ENCODE results near the gene GSTA3.
"Not testable (repeated sequence)": the region's sequence is repeated elsewhere in the genome, so short reads cannot be mapped to it uniquely, and the experiment has no call there.

The GSTA3 gene

DNA sequence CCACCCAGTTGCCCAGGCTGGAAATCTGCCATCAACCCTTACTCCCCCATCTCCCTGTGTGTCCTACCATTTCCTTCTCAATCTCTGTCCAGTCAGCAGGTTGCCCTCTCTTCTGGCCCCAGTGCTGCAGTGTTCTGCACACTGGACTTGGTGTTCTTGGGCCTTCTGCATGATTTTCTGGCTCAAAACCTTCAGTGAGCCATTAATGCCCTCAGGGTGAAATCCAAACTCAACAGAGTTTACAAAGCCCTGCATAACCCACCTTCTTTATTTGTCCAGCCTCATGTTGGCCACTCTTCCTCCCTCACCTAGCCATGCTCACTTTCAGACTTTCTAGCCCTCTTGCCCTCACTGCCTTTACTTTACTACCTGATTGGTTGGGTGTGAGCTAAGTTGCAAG, 5.0 kb upstream of the GSTA3 start:
- no peak for DNase-seq (ENCODE audit: insufficient read length, low spot score)
- no peak for FAIRE-seq
- no peak for TF ChIP-seq PAX5 (IDR thresholded peaks at IDR 0.05; ENCODE audit: insufficient read depth, low read length, severe bottlenecking)
- TF ChIP-seq POLR2AphosphoS5 (IDR thresholded peaks at IDR 0.05; ENCODE audit: low read depth, low read length), result no peak
- TF ChIP-seq POLR2A (IDR thresholded peaks at IDR 0.05; ENCODE audit: low read depth, low read length), result no peak

DNA sequence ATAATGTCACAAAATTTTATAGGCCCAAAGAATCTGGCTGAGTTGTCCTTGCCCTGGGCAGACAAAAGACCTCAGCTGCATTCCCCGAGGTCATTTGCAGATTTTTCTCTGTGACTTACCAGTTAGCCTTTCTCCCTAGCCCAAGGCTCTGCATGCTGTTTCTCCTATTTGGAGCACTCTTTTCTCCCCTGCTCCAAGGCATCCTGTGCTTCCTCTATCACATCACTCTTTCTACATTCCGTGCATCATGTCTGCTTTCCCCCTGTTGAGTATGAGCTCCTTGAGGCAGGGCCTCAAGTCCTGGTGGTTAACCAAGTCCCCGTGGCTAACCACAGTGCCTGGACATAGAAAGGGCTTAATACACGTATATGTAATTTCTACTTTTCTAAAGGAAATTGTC, 593 bp upstream of the GSTA3 start:
- TF ChIP-seq POLR2AphosphoS5 (IDR thresholded peaks at IDR 0.05; ENCODE audit: low read depth, low read length), result no peak
- FAIRE-seq (no peak), DNase-seq (ENCODE audit: insufficient read length, low spot score) (no peak)

DNA sequence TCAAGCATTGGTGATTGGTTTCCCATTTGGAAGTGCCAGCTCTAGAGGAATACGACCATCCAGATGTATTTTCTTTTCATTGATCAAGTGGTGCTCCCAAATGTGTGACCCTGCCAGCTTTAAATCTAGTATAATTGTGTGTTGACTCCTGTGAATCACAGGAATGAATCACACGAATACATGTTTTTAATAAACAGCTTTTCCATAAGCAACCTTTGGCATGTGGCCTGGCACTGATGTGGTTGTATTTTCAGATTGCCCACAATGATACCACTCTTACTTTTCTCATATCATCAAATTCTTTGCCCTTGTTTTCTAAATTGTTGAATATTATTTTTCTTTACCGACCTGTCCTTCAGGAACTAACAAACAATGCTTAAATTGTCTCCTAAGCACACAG, 367 bp downstream of the GSTA3 start:
- DNase-seq (ENCODE audit: insufficient read length, low spot score) (no peak), FAIRE-seq (no peak)
- TF ChIP-seq POU2F2 (IDR thresholded peaks at IDR 0.05; ENCODE audit: low read depth, low read length), result no peak

DNA sequence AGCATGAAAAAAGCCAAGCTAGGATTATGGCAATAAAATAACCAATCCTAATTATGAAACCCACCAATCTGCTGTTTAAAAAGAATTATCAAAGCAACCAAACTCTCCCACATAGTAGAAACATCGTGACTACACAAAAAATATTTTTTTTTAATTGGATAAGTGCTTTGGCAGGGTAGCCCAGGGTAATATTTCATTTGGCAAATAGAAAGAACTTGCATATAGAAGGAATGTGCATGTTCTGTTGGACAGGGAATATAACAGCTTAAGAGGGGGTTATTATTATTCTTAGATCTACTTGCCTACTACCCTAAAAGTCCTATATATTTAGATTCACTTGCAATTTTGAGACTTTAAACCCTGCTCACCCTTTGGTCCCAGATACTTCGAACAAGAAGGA, 972 bp downstream of the GSTA3 start:
- DNase-seq (ENCODE audit: insufficient read length, low spot score) (no peak), FAIRE-seq (no peak)

DNA sequence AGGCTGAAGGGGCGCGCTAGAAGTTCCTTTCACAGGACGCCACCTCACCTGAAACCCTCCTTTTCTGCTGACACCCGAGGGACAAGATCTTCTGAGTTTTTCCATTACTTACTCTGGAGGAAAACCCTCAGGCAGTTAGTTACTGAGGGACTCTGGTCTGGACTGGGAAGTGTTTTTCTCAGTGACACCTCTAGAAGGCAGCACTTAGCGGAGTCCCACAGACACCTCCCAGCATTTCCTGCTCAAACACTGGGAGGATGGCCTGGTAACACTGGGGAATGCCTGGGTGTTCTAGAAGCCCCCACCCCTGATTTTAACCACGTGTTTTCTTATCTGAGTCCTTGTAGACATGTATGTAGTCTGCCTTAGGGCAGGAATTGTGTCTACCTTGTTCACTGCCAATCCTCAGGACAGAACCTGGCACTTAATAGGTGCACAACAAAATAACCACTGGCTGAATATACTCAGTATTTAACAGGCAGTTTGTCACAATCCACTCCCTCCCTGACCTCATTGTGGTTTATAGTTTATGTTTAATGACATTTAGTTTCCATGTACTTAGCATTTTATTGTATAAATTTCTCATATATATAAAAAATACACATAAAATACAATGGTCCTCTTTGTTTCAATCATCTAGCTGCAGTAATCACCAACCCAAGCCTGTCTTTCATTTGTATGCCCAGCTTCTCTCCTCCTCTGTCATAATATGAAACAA, 4.8 kb downstream of the GSTA3 start:
- FAIRE-seq (no peak), DNase-seq (ENCODE audit: insufficient read length, low spot score) (no peak)
- no peak for TF ChIP-seq SPI1 (IDR thresholded peaks at IDR 0.05; ENCODE audit: low read depth, low read length)
- no peak for TF ChIP-seq POLR2AphosphoS5 (IDR thresholded peaks at IDR 0.05; ENCODE audit: low read depth, low read length)
- no peak for TF ChIP-seq POLR2A (IDR thresholded peaks at IDR 0.05; ENCODE audit: low read depth, low read length)

More for the DNA sequence above, 972 bp downstream of the GSTA3 start:
- TF ChIP-seq POU2F2 (IDR thresholded peaks at IDR 0.05; ENCODE audit: low read depth, low read length) (no peak), SPI1 (IDR thresholded peaks at IDR 0.05; ENCODE audit: low read depth, low read length) (no peak), TAF1 (IDR thresholded peaks at IDR 0.05; ENCODE audit: low read depth, low read length) (no peak), PAX5 (IDR thresholded peaks at IDR 0.05; ENCODE audit: insufficient read depth, low read length, severe bottlenecking) (no peak), POLR2AphosphoS5 (IDR thresholded peaks at IDR 0.05; ENCODE audit: low read depth, low read length) (no peak), POLR2A (IDR thresholded peaks at IDR 0.05; ENCODE audit: low read depth, low read length) (no peak)

DNA sequence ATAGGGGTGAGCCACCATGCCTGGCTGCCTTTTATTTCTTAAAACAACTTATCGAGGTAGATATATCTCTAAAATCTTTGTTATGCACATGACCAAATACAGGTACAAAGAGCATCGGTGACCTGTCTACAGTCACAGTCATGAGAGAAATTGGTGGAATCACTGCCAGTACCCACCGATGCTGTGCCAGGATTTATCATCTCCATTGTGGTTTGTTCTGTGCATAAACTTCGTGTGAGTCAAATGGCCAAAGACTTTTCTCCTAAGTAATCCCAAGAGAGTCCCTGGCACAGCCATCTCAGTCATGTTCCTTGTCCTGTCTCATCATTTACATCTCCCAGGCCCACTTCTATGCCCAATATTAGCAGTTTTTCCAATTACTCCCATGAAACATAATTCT, 9.0 kb downstream of the GSTA3 start:
- FAIRE-seq (no peak), DNase-seq (ENCODE audit: insufficient read length, low spot score) (no peak)
- no peak for TF ChIP-seq PAX5 (IDR thresholded peaks at IDR 0.05; ENCODE audit: insufficient read depth, low read length, severe bottlenecking)
- no peak for TF ChIP-seq POLR2A (IDR thresholded peaks at IDR 0.05; ENCODE audit: low read depth, low read length)
- no peak for TF ChIP-seq SPI1 (IDR thresholded peaks at IDR 0.05; ENCODE audit: low read depth, low read length)
- no peak for TF ChIP-seq TAF1 (IDR thresholded peaks at IDR 0.05; ENCODE audit: low read depth, low read length)
- TF ChIP-seq POLR2AphosphoS5 (IDR thresholded peaks at IDR 0.05; ENCODE audit: low read depth, low read length), result no peak
- TF ChIP-seq POU2F2 (IDR thresholded peaks at IDR 0.05; ENCODE audit: low read depth, low read length), result no peak

DNA sequence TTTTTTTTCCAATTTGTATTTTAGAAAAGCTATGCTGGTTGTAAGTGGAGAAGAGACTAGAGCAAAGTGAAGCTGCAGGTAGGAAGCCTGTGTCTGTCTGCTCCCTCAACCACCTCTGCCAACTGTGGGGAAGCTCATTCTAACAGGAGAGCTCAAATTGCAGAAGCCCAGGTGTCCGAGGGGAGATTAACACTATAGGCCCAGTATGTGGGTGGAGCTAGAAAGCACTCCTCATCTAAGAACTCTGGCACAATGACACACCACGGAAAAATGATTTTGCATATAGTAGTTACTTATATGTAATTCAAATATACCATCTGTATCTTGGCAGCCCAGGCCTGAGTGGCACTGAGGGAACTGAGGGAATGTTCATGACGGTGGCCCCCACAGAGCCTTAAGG, 13.7 kb downstream of the GSTA3 start:
- not testable (repeated sequence) for DNase-seq (ENCODE audit: insufficient read length, low spot score); FAIRE-seq

DNA sequence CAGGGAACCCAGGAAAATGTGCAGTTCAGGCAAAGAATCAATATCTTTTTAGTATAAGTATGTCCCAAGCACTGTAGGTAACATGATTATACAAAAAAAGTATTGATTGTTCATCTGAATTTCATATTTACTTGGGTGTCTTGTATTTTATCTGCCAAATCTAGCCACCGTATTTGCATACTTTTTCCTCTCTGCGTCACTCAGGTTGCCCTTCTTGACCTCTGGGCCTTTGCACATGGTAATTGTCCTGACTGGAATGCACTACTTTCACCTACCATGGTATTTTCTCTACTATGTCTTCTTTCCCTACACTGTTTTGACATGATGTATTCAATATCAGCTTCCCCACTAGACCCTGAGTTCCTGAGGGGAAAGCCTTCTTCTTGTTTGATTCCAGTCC, 15.2 kb downstream of the GSTA3 start:
- no peak for DNase-seq (ENCODE audit: insufficient read length, low spot score)
- TF ChIP-seq POU2F2 (IDR thresholded peaks at IDR 0.05; ENCODE audit: low read depth, low read length) (no peak), PAX5 (IDR thresholded peaks at IDR 0.05; ENCODE audit: insufficient read depth, low read length, severe bottlenecking) (no peak)
- no peak for FAIRE-seq

DNA sequence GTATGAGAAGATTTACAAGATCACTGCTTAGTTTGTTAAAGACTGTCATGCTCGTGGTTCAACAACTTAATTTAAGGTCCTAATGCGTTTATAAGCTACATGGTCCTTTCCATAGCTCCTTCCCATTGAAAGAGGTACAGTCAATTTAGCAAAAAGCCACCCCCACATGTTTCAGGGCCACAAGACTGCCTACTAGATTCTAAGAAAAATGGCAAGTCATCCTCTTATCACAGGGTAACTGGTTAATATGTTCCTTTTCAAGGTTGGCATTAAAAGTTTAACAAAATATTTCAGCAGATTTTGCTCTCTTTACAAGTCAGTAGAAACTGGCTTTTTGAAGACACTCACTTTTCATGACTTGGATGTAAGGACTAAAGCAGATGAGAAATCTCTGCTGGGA, 15.7 kb downstream of the GSTA3 start:
- no peak for DNase-seq (ENCODE audit: insufficient read length, low spot score)
- FAIRE-seq, result no peak

DNA sequence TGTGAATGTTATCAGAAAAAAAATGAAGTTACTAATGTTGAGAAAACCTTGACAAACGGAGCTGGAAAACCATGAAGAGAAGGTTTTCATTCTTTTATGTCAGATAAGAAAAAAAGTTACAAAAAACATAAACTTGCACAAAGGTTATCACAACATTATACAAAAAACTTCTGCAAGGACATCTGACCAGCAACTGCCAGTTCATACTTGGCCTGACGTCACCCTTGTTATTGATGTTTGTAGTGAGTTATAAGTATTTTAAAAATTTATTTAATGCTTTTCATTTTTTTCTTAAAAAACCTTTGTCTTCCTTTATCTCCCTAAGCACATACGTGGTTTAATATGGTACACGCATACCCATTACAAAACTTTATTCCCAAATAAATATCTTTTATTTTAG, 16.3 kb downstream of the GSTA3 start:
- no peak for TF ChIP-seq POLR2AphosphoS5 (IDR thresholded peaks at IDR 0.05; ENCODE audit: low read depth, low read length)
- no peak for TF ChIP-seq POU2F2 (IDR thresholded peaks at IDR 0.05; ENCODE audit: low read depth, low read length)
- no peak for TF ChIP-seq PAX5 (IDR thresholded peaks at IDR 0.05; ENCODE audit: insufficient read depth, low read length, severe bottlenecking)
- TF ChIP-seq POLR2A (IDR thresholded peaks at IDR 0.05; ENCODE audit: low read depth, low read length), result no peak
- no peak for TF ChIP-seq SPI1 (IDR thresholded peaks at IDR 0.05; ENCODE audit: low read depth, low read length)
- TF ChIP-seq TAF1 (IDR thresholded peaks at IDR 0.05; ENCODE audit: low read depth, low read length), result no peak

More for the DNA sequence above, 15.7 kb downstream of the GSTA3 start:
- no peak for TF ChIP-seq POLR2AphosphoS5 (IDR thresholded peaks at IDR 0.05; ENCODE audit: low read depth, low read length)
- no peak for TF ChIP-seq POLR2A (IDR thresholded peaks at IDR 0.05; ENCODE audit: low read depth, low read length)
- TF ChIP-seq SPI1 (IDR thresholded peaks at IDR 0.05; ENCODE audit: low read depth, low read length), result no peak
- TF ChIP-seq TAF1 (IDR thresholded peaks at IDR 0.05; ENCODE audit: low read depth, low read length), result no peak
- no peak for TF ChIP-seq POU2F2 (IDR thresholded peaks at IDR 0.05; ENCODE audit: low read depth, low read length)
- TF ChIP-seq PAX5 (IDR thresholded peaks at IDR 0.05; ENCODE audit: insufficient read depth, low read length, severe bottlenecking), result no peak

DNA sequence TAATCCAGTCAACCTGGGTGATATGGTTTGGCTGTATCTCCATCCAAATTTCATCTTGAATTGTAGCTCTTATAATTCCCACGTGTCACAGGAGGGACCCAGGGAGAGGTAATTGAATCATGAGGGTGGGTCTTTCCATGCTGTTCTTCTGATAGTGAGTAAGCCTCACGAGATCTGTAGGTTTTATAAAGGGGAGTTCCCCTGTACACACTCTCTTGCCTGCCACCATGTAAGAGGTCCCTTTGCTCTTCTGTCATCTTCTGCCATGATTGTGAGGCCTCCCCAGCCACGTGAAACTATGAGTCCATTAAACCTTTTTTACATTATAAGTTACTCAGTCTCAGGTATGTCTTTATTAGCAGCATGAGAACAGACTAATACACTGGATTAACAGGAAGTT, 19.5 kb downstream of the GSTA3 start:
- DNase-seq (ENCODE audit: insufficient read length, low spot score) (no peak), FAIRE-seq (no peak)
- TF ChIP-seq POU2F2 (IDR thresholded peaks at IDR 0.05; ENCODE audit: low read depth, low read length) (no peak), SPI1 (IDR thresholded peaks at IDR 0.05; ENCODE audit: low read depth, low read length) (no peak), PAX5 (IDR thresholded peaks at IDR 0.05; ENCODE audit: insufficient read depth, low read length, severe bottlenecking) (no peak), POLR2A (IDR thresholded peaks at IDR 0.05; ENCODE audit: low read depth, low read length) (no peak), TAF1 (IDR thresholded peaks at IDR 0.05; ENCODE audit: low read depth, low read length) (no peak), POLR2AphosphoS5 (IDR thresholded peaks at IDR 0.05; ENCODE audit: low read depth, low read length) (no peak)

More for the DNA sequence above, 16.3 kb downstream of the GSTA3 start:
- DNase-seq (ENCODE audit: insufficient read length, low spot score), result no peak
- no peak for FAIRE-seq

Data from GM12891 (cell line).